ENCODE measurements around the gene RARRES2.

RARRES2 gene

GRCh38 chr7:150361402-150361801 lies 20.0 kb upstream of the RARRES2 start:
- no peak for DNase-seq

GRCh38 chr7:150360363-150361058 lies 19.1 kb upstream of the RARRES2 start:
- DNase-seq = no peak

DNA sequence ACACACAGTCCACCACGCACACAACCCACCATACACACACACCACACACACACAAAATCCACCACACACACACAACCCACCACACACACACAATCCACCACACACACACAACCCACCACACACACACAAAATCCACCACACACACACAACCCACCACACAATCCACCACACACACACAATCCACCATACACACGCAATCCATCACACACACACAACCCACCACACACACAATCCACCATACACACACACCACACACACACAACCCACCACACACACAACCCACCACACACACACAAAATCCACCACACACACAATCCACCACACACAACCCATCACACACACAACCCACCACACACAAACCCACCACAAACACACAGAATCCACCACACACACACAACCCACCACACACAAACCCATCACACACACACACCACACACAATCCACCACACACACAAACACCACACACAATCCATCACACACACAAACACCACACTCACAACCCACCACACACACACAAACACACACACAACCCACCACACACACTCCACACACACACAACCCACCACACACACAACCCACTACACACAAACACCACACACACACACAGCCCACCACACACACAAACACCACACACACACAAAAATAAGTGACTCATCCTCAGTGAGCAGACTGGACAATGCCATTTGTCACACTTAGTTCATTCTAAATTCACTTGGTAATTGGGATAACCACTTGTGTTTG lies 18.4 kb upstream of the RARRES2 start:
- DNase-seq = no peak

GRCh38 chr7:150358988-150359621 lies 17.7 kb upstream of the RARRES2 start:
- DNase-seq = no peak

DNA sequence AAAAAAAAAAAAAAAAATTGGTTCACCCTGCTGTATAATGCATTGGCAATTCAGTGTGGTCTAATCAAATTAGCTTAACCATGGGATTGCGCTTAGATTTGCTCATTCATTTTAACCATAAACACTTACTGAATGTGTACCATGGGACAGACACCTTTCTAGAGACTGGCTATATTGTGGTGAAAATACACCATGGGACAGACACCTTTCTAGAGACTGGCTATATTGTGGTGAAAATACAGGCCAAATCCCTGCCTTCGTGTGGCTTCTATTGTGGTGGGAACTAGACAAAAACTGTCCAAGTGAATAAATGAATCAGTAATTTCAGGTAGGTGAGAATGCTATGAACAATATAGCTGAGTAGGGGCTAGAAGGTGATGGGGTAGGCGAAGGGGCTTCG lies 17.0 kb upstream of the RARRES2 start:
- DNase-seq = no peak

DNA sequence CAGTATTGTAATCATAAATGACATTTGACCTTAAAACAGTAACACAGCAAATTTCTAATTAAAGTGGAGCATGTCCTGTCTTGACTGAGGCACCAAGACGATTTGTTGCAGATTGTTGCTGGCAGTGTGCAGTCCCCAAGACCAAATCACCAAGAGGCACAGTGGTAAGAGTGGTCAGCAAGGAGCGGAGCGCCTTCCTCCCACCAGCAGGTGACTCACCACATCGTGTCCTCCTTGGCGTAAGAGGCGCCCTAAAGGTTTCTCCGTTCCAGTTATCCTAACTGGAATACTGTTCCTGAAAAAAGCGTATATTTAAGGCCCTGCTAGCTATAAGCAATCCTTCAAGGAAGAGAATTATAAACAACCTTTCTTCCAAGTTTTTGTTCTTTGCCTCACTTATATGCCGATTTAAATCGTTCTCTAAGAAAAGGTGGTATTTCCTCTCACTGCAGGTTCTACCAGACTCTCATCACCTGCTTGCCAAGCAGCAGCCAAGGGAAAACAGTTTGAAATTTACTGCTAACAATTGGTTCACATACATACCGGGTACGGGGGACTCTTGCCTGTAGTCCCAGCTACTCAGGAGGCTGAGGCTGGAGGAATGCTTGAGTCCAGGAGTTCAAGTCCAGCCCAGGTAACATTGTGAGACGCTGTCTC lies 16.5 kb upstream of the RARRES2 start:
- peak; percentile 24 for DNase-seq

DNA sequence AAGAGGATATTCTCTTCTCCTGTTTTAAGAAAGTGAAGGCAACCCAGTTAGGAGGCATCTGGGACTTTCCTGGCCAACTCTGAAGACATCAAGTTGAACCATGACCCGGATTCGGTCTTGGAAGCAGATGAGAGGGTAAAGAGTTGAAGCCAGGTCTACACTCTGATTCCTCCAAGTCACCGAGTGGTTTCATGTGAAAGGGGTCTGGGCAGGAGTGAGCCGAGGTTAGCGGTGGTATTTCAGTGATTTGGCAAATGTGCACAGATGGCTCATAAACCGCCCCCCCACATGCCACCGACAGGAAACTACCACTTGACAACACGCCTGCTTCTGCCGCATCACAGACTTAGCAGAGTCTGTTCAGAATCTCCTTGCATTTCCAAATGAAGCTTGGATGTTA lies 15.8 kb upstream of the RARRES2 start:
- DNase-seq = peak; percentile 81

DNA sequence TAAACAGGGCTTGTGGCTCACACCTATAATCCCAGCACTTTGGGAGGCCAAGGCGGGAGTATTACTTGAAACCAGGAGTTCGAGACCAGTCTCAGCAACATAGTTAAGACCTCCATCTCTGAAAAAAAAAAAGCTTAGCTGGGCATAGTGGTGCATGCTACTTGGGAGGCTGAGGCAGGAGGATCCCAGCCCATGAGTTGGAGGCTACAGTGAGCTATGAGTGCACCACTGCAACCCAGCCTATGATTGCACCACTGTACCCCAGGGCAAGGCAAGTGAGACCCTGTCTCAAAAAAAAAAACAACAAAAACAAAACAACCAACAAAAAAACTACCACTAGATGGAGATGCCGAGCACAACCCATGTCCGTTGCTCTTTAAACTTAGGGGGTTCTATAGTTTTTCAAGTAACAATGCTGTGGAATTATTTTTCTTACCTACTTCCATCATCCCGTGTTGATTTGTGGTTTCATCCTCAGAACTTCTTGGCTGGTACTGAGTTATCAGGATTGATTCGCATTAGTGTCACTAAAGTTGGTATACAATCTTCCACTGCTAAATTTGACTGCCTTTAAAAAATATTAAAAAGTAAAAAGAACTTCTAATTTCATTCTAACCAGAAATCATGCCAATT lies 15.0 kb upstream of the RARRES2 start:
- DNase-seq = peak; percentile 64

DNA sequence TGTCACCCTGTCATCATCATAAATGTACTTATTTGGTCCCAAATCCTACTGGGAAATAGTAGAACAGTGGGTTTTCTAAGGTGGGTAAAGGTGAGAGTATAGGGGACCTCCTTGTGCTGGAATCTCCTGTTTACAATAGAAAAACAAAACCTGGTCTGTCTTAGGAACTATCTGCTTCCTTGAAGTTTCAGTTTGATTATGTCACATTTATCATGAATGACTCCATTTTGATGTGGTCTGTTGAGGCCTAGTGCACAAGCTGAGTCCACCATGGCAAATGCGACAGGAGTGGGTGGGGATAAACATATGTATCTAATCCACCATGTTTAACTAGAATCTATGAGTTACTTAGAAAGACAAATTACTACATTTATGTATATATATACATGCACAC lies 14.2 kb upstream of the RARRES2 start:
- DNase-seq = no peak

GRCh38 chr7:150351587-150352194 lies 10.3 kb upstream of the RARRES2 start:
- DNase-seq = no peak

DNA sequence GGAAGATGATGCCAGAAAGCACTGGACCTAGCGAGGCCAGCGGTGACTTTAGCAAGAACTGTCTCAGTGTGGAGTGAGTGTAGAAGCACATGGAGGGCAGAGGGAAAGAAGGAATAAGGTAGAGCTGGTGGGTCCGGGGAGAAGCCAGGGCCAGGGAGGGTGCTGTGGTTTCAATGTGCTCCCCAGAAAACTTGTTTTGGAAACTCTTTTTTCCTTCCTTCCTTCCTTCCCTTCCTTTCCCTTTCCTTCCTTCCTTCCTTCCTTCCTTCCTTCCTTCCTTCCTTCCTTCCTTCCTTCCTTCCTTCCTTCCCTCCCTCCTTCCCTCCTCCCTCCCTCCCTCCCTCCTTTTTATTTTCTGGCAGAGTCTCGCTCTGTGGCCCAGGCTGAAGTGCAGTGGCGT lies 5.5 kb upstream of the RARRES2 start:
- DNase-seq = no peak

GRCh38 chr7:150345012-150345411 lies 3.6 kb upstream of the RARRES2 start:
- no peak for DNase-seq

- DNase-seq = no peak
Measured at GRCh38 chr7:150344299-150344698, 2.9 kb upstream of the RARRES2 start.

DNA sequence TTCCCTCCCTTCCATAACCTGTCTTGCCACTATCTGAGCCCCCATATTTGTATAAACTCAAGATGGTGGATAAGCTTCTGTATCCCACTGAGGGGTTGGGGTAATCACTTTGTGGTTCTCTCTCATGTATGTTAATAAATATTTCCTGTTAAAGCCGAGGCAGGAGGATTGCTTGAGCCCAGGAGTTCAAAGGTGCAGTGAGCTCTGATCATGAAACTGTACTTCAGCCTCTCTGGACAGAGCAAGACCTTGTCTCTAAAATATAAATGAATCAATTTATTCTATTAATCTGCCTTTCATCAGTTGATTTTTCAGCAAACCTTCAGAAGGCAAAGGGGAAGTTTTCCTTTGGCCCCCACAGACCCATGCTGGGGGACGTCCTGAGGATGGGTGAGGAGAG lies 1.8 kb upstream of the RARRES2 start:
- no peak for DNase-seq

DNA sequence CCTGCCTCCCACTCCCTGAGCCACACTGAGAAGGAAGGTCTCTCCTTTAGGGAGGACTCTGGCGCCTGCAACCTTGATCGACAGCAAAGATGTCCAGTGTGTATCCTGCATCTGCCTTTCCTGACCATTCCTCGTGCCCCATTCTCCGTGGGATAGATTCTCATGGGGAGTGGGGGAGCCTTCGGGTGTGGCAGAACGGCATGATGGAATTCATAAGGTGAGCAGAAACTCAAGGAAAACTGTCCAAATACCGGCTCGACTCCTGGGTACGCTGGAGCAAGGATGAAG lies 636 bp upstream of the RARRES2 start:
- no peak for DNase-seq

GRCh38 chr7:150340875-150341262 lies 560 bp downstream of the RARRES2 start:
- DNase-seq = no peak

DNA sequence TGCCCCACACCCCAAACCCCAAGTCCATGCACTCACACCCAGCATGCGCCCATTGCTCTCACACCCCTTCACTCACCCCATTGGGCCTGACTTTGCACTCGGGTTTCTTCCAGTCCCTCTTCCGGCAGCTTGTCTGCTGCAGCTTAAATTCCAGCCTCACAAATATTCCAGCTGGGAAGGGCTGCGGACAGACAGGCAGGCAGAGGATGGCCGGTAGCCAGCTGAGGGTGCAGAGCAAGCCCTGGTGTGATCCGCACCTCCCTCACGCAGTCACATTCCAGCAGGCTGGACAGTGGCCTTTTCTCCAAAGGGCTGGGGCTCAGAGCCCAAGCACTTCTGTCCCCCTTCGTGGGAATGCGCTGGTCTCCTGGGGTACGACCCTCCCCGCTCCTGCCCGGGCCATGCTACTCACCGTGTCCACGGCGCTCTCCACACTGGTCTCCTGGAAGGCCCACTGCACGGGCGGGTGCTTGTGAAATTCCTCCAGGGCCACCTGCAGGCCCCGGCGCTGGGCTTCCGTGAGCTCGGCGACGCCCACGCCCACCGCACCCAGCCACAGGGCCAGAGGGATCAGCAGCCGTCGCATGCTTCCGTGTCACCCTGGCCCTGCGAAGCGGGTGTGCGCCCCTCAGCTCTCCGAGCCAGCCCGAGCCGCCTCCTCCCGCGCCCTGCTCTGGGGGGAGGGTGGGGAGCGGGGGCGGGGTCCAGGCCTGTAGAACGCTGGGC lies 1.2 kb downstream of the RARRES2 start:
- DNase-seq = no peak

GRCh38 chr7:150339409-150339809 lies 2.0 kb downstream of the RARRES2 start:
- no peak for DNase-seq

DNA sequence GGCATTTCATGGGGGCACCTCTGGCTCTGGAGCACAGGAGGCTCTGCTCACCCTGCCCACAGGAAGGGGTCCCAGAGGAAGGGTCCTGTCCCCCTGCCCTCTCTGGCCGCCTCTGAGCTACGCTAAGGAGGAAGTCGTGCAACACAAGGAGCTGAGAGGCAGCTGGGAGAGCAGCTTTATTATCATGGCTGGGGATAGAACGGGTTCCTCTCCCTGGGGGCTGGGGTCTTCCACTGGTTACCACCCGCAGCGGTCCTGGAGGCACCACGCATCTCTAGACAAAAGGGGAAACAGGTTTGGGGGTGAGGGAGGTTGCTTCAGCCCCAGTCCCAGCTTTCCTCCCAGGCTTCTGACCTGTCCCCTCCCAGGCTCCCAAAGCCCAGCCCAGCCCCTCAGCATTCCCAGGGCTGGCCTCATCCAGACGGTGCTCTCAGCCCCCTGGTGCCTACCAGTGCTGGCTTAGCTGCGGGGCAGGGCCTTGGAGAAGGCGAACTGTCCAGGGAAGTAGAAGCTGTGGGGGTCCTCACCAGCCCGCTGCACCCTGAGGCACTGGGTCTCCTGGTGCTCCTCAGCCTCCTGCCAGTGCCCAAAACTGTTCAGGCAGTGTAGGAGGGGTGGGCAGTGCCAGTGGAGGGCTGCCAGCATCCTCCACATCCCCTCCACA lies 3.1 kb downstream of the RARRES2 start:
- no peak for DNase-seq

GRCh38 chr7:150337659-150338081 lies 3.8 kb downstream of the RARRES2 start:
- DNase-seq = no peak

DNA sequence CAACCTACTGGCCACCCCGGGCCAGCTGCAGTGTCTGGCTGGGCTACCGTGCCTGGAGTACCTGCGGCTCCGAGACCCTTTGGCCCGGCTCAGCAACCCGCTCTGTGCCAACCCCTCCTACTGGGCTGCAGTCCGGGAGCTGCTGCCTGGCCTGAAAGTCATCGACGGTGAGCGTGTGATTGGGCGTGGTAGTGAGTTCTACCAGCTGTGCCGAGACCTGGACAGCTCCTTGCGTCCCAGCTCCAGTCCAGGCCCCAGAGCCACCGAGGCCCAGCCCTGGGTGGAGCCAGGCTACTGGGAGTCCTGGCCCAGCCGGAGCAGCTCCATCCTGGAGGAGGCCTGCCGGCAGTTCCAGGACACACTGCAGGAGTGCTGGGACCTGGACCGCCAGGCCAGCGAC lies 4.2 kb downstream of the RARRES2 start:
- no peak for DNase-seq

GRCh38 chr7:150336746-150337145 lies 4.7 kb downstream of the RARRES2 start:
- no peak for DNase-seq
